ENCODE results near the gene NEK6. TPM values are rescaled to one million over a fixed set of nuclear protein-coding genes. Genes with fewer than 3 reads are reported as not detected.

The NEK6 gene
- total and polyA plus RNA-seq, 10 of the 15 experiments (the other 5 are each of a cell fraction or from before 2014, with no cell fraction given): 31.3 to 161 (median 89.2) TPM

- TF ChIP-seq SMAD5 (IDR thresholded peaks at IDR 0.05; ENCODE audit: low read depth) (no peak), HDGF (IDR thresholded peaks at IDR 0.05) (no peak), BHLHE40 (IDR thresholded peaks at IDR 0.05; ENCODE audit: borderline replicate concordance in 1 of 2, low read depth in 2 of 2, low read length in 1 of 2) (peak; percentile 93 to 96), RUNX3 (IDR thresholded peaks at IDR 0.05; ENCODE audit: low read length) (no peak), RAD21 (IDR thresholded peaks at IDR 0.05; ENCODE audit: insufficient read depth, low read depth, low read length) (peak; percentile 30; the same call in 1 of the 2 replicates), ZNF622 (IDR thresholded peaks at IDR 0.05) (no peak), RELB (IDR thresholded peaks at IDR 0.05; ENCODE audit: low read depth) (peak; percentile 98), IRF5 (IDR thresholded peaks at IDR 0.05; ENCODE audit: borderline replicate concordance) (no peak), NR2F1 (conservative IDR thresholded peaks at IDR 0.05) (peak; percentile 66), TAF1 (IDR thresholded peaks at IDR 0.05; ENCODE audit: borderline replicate concordance, low read depth, low read length) (0 out of 2 replicates have a peak, but pooled peaks have one; percentile 55), LARP7 (IDR thresholded peaks at IDR 0.05) (no peak), ZNF687 (IDR thresholded peaks at IDR 0.05) (peak; percentile 64; the same call in 1 of the 2 replicates), ZNF592 (IDR thresholded peaks at IDR 0.05) (no peak), ZBTB4 (CRISPR knock-in tag; IDR thresholded peaks at IDR 0.05) (no peak), EP300 (IDR thresholded peaks at IDR 0.05; ENCODE audit: borderline replicate concordance in 1 of 2, control insufficient read depth in 1 of 2, low read depth in 2 of 2, low read length in 2 of 2) (peak; percentile 77 to 94)
Measured at GRCh38 chr9:124254261-124254682, 3.5 kb upstream of the NEK6 start (continued).

Measured in GM12878 (cell line).